GM12878 (cell line): ENCODE results near the gene SWT1. TPM values are rescaled to one million over a fixed set of nuclear protein-coding genes. Genes with fewer than 3 reads are reported as not detected.

Source experiments
- ATAC-seq: fragments of 200-7000 bp; cut with Tn5 transposase; 3 replicates; pipeline ENCODE4 v1.9.1; 2020; ENCODE audit warnings: mild to moderate bottlenecking, moderate library complexity
- BruUV-seq: library from RNA; stranded (reverse); fragments of 400-500 nt; replicated peaks from 2 replicates; lab custom pipeline; 2021; lab: Mats Ljungman, UMichigan
- CTCF ChIA-PET: fragments of 300-600 bp; sonication (Branson Sonifier 250); formaldehyde crosslinking; extraction: SDS; loops from one replicate; lab custom pipeline; 2021; ENCODE audit warnings: inconsistent platforms; lab: Yijun Ruan, JAX
- POLR2A ChIA-PET: fragments of 350-600 bp; formaldehyde crosslinking; extraction: SDS; loops from one replicate; lab custom pipeline; 2021; ENCODE audit warnings: inconsistent platforms; lab: Charles Lee
- RAD21 ChIA-PET: fragments of 300-600 bp; sonication (Branson Sonifier 250); formaldehyde crosslinking; loops from one replicate; lab custom pipeline; 2023; ENCODE audit warnings: antibody characterized with exemption; ENCODE audit not compliant: unreplicated experiment; lab: Charles Lee
- SMC1A ChIA-PET: fragments of 300-600 bp; sonication (Branson Sonifier 250); formaldehyde crosslinking; loops from one replicate; lab custom pipeline; 2023; ENCODE audit not compliant: unreplicated experiment, uncharacterized antibody; lab: Charles Lee
- DNase-seq: peaks from one replicate; pipeline ENCODE4 v3.0.0-alpha.2; 2011; ENCODE audit warnings: low read depth, low spot score
- FAIRE-seq: peaks from 3 replicates; lab custom pipeline; 2011; peaks lifted over from hg19 to GRCh38; lab: Jason Lieb, UNC
- H2AFZ ChIP-seq: 2 replicates; pipeline ENCODE4 v1.6.0; 2011; ENCODE audit warnings: low read depth, low read length, control low read depth; ENCODE audit not compliant: control insufficient read depth
- H3K27ac ChIP-seq: 2 replicates; pipeline ENCODE4 v1.5.1; 2011; ENCODE audit warnings: control low read depth; ENCODE audit not compliant: control insufficient read depth, insufficient read depth
- H3K27me3 ChIP-seq, 2 experiments: replicated peaks in 1 of 2; 2 replicates each; pipeline versions ENCODE4 v1.6.0 to v1.6.1; 2011; ENCODE audit warnings: low read length in 1 of 2; ENCODE audit not compliant: control insufficient read depth in 2 of 2, insufficient read depth in 2 of 2
- H3K36me3 ChIP-seq, 2 experiments: 2 replicates each; pipeline ENCODE4 v1.5.1; 2011; ENCODE audit warnings: low read length in 1 of 2; ENCODE audit not compliant: control insufficient read depth in 2 of 2, insufficient read depth in 2 of 2
- H3K4me1 ChIP-seq: 2 replicates; pipeline ENCODE4 v1.6.1; 2011; ENCODE audit warnings: mild to moderate bottlenecking, low read length, moderate library complexity, mixed read lengths; ENCODE audit not compliant: control insufficient read depth, insufficient read depth
- H3K4me2 ChIP-seq: 2 replicates; pipeline ENCODE4 v1.6.0; 2011; ENCODE audit warnings: control low read depth; ENCODE audit not compliant: control insufficient read depth, insufficient read depth
- H3K4me3 ChIP-seq: fragments of 200-600 bp; sonication (generic); 2 replicates; pipeline ENCODE4 v1.5.1; 2016
- H3K79me2 ChIP-seq: 2 replicates; pipeline ENCODE4 v1.6.0; 2011; ENCODE audit warnings: low read length; ENCODE audit not compliant: control insufficient read depth, insufficient read depth
- H3K9ac ChIP-seq: 2 replicates; pipeline ENCODE4 v1.8.0; 2011; ENCODE audit warnings: low read length, control low read depth, mixed read lengths; ENCODE audit not compliant: control insufficient read depth, insufficient read depth
- H3K9me3 ChIP-seq: replicated peaks from 3 replicates; pipeline ENCODE4 v1.5.1; 2011; ENCODE audit warnings: mild to moderate bottlenecking, low read length; ENCODE audit not compliant: control insufficient read depth, insufficient read depth
- H4K20me1 ChIP-seq: 2 replicates; pipeline ENCODE4 v1.6.0; 2011; ENCODE audit not compliant: control insufficient read depth, insufficient read depth
- RELA ChIP-seq: fragments of 450-650 bp; IDR thresholded peaks from 2 replicates; pipeline ENCODE4 v1.8.0; 2014; ENCODE audit warnings: borderline replicate concordance; ENCODE audit not compliant: partially characterized antibody
- SIN3A ChIP-seq: IDR thresholded peaks from 2 replicates; pipeline ENCODE4 v1.6.1; 2012; ENCODE audit warnings: low read depth, low read length, improper control_type of control experiment
- ZBED1 ChIP-seq: IDR thresholded peaks from 2 replicates; pipeline ENCODE4 v1.6.1; 2016; ENCODE audit warnings: borderline replicate concordance
- in situ Hi-C: fragments of 300-500 bp; cut with MboI; formaldehyde crosslinking; loops from 9 replicates; pipeline ENCODE4 v1.14.3; 2018; ENCODE audit warnings: mixed read lengths
- intact Hi-C: fragments of 100-400 bp; cut with micrococcal nuclease; formaldehyde crosslinking; loops from one replicate; pipeline ENCODE4 v1.14.2; 2022; ENCODE audit not compliant: unreplicated experiment
- polyA plus RNA-seq, 11 experiments: library from polyadenylated mRNA; depleted of rRNA in 4 of 11; unstranded in 6 of 11; stranded (reverse) in 5 of 11; fragments of >200 nt; fragmentation: Nextera tagmentation in 4 of 11; fragmentation: Illumina TruSeq in 1 of 11; extraction: Ambion mirVana in 4 of 11; extraction: Trizol in 1 of 11; gene quantifications; 1 replicate in 1 of 11; 2 replicates in 10 of 11; pipeline versions ENCODE4 v1.2.1 to v1.2.3, GENCODE V29; 2011 to 2016; ENCODE audit warnings: inconsistent platforms in 2 of 11, missing spikeins in 2 of 11, low read depth in 1 of 11
- total RNA-seq, 4 experiments: library from RNA; depleted of rRNA in 3 of 4; stranded (reverse); fragments of >200 nt in 3 of 4; fragmentation: Illumina TruSeq in 1 of 4; extraction: Trizol in 1 of 4; gene quantifications; 2 replicates each; pipeline versions ENCODE4 v1.2.1 to v1.2.3, GENCODE V29; 2013 to 2021
- TF ChIP-seq, protein P1 (sequence below): IDR thresholded peaks from 2 replicates; pipeline ENCODE4 v1.6.1; 2012; ENCODE audit warnings: low read depth, low read length, improper control_type of control experiment
- TF ChIP-seq, protein P2 (sequence below): fragments of 450-650 bp; formaldehyde crosslinking; IDR thresholded peaks from 2 replicates; pipeline ENCODE4 v1.5.0; 2022; ENCODE audit warnings: mild to moderate bottlenecking, missing genetic modification characterization
- TF ChIP-seq, protein P3 (sequence below), 3 experiments: IDR thresholded peaks in 2 of 3; conservative IDR thresholded peaks in 1 of 3; 2 replicates each; pipeline ENCODE4 v1.5.1; 2011; ENCODE audit warnings: low read depth in 3 of 3, low read length in 3 of 3, mild to moderate bottlenecking in 3 of 3, control low read depth in 2 of 3, moderate library complexity in 2 of 3, inconsistent platforms in 1 of 3, mixed read lengths in 1 of 3; ENCODE audit not compliant: control insufficient read depth in 2 of 3, insufficient read depth in 1 of 3; ENCODE audit errors: extremely low read depth in 1 of 3
- TF ChIP-seq, protein P4 (sequence below): IDR thresholded peaks from 2 replicates; pipeline ENCODE4 v1.6.1; 2011; ENCODE audit warnings: borderline replicate concordance, low read depth, mild to moderate bottlenecking, moderate library complexity, mixed read lengths, low read length; ENCODE audit not compliant: insufficient read depth; ENCODE audit errors: extremely low read length

SWT1 gene
- total and polyA plus RNA-seq, 10 of the 15 experiments (the other 5 are each of a cell fraction or from before 2014, with no cell fraction given) = 1.0 to 4.2 (median 2.6) TPM

DNA sequence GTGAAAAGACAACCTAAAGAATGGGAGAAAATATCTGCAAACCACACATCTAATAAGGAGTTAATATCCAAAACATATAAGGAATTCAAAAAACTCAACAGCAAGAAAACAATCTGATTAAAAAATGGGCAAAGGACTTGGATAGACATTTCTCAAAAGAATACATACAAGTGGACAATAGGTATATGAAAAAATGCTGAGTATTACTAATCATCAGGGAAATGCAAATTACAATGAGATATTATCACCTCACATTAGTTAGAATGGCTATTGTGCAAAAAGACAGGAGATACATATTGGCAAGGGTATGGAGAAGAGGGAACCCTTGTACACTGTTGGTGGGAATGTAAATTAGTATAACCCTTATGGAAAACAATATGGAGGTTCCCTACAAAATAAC lies 45.1 kb upstream of the SWT1 start:
- in situ Hi-C loops (no loop called here), intact Hi-C loops (no loop called here)
- RAD21 ChIA-PET = no interaction called here
- no peaks in the 10 kb centered on the region for H3K27me3 ChIP-seq
- TF ChIP-seq, protein P1, sequence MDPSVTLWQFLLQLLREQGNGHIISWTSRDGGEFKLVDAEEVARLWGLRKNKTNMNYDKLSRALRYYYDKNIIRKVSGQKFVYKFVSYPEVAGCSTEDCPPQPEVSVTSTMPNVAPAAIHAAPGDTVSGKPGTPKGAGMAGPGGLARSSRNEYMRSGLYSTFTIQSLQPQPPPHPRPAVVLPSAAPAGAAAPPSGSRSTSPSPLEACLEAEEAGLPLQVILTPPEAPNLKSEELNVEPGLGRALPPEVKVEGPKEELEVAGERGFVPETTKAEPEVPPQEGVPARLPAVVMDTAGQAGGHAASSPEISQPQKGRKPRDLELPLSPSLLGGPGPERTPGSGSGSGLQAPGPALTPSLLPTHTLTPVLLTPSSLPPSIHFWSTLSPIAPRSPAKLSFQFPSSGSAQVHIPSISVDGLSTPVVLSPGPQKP = no peak
- TF ChIP-seq, protein P2, sequence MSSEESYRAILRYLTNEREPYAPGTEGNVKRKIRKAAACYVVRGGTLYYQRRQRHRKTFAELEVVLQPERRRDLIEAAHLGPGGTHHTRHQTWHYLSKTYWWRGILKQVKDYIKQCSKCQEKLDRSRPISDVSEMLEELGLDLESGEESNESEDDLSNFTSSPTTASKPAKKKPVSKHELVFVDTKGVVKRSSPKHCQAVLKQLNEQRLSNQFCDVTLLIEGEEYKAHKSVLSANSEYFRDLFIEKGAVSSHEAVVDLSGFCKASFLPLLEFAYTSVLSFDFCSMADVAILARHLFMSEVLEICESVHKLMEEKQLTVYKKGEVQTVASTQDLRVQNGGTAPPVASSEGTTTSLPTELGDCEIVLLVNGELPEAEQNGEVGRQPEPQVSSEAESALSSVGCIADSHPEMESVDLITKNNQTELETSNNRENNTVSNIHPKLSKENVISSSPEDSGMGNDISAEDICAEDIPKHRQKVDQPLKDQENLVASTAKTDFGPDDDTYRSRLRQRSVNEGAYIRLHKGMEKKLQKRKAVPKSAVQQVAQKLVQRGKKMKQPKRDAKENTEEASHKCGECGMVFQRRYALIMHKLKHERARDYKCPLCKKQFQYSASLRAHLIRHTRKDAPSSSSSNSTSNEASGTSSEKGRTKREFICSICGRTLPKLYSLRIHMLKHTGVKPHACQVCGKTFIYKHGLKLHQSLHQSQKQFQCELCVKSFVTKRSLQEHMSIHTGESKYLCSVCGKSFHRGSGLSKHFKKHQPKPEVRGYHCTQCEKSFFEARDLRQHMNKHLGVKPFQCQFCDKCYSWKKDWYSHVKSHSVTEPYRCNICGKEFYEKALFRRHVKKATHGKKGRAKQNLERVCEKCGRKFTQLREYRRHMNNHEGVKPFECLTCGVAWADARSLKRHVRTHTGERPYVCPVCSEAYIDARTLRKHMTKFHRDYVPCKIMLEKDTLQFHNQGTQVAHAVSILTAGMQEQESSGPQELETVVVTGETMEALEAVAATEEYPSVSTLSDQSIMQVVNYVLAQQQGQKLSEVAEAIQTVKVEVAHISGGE (CRISPR knock-in tag) = no peak
- TF ChIP-seq, protein P3, sequence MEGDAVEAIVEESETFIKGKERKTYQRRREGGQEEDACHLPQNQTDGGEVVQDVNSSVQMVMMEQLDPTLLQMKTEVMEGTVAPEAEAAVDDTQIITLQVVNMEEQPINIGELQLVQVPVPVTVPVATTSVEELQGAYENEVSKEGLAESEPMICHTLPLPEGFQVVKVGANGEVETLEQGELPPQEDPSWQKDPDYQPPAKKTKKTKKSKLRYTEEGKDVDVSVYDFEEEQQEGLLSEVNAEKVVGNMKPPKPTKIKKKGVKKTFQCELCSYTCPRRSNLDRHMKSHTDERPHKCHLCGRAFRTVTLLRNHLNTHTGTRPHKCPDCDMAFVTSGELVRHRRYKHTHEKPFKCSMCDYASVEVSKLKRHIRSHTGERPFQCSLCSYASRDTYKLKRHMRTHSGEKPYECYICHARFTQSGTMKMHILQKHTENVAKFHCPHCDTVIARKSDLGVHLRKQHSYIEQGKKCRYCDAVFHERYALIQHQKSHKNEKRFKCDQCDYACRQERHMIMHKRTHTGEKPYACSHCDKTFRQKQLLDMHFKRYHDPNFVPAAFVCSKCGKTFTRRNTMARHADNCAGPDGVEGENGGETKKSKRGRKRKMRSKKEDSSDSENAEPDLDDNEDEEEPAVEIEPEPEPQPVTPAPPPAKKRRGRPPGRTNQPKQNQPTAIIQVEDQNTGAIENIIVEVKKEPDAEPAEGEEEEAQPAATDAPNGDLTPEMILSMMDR (IDR thresholded peaks at IDR 0.05 in 2 of 3, conservative IDR thresholded peaks at IDR 0.05 in 1 of 3; ENCODE audit: control insufficient read depth in 2 of 3, extremely low read depth in 1 of 3, insufficient read depth in 1 of 3, low read depth in 3 of 3, low read length in 3 of 3) = no peak
- TF ChIP-seq ZBED1 = no peak
- TF ChIP-seq, protein P4, sequence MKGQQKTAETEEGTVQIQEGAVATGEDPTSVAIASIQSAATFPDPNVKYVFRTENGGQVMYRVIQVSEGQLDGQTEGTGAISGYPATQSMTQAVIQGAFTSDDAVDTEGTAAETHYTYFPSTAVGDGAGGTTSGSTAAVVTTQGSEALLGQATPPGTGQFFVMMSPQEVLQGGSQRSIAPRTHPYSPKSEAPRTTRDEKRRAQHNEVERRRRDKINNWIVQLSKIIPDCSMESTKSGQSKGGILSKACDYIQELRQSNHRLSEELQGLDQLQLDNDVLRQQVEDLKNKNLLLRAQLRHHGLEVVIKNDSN = no peak
- TF ChIP-seq RELA = no peak
- TF ChIP-seq SIN3A = no peak
- CTCF ChIA-PET = no interaction called here
- H3K9me3 ChIP-seq = no peaks in the 10 kb centered on the region; the same call in 2 of the 3 replicates
- no peak overlapping the region for H3K4me2 ChIP-seq
- H3K79me2 ChIP-seq = no peaks in the 10 kb centered on the region
- SMC1A ChIA-PET = no interaction called here
- H2AFZ ChIP-seq = no peak overlapping the region
- DNase-seq = no peak
- no peaks in the 10 kb centered on the region for H3K4me1 ChIP-seq
- H3K27ac ChIP-seq = no peak overlapping the region
- ATAC-seq = no peak
- H3K4me3 ChIP-seq = no peak overlapping the region
- FAIRE-seq = no peak
- no peaks in the 10 kb centered on the region for H3K36me3 ChIP-seq
- H4K20me1 ChIP-seq = no peaks in the 10 kb centered on the region
- POLR2A ChIA-PET = no interaction called here
- BruUV-seq = no TSS peak
- no peak overlapping the region for H3K9ac ChIP-seq
